GM12891 (cell line): ENCODE measurements around the gene HEATR1.
"Not testable (repeated sequence)": the region's sequence is repeated elsewhere in the genome, so short reads cannot be mapped to it uniquely, and the experiment has no call there.

Experiments used
- DNase-seq: peaks from one replicate; pipeline ENCODE4 v3.0.0; 2011; ENCODE audit warnings: low spot score; ENCODE audit not compliant: insufficient read length
- FAIRE-seq: peaks from 2 replicates; lab custom pipeline; 2011; peaks lifted over from hg19 to GRCh38; lab: Jason Lieb, UNC
- PAX5 ChIP-seq: IDR thresholded peaks from 2 replicates; pipeline ENCODE4 v1.6.1; 2011; ENCODE audit warnings: low read length, moderate library complexity, mild to moderate bottlenecking; ENCODE audit not compliant: insufficient read depth, severe bottlenecking
- POLR2A ChIP-seq: IDR thresholded peaks from 2 replicates; pipeline ENCODE4 v1.6.1; 2011; ENCODE audit warnings: low read depth, low read length, control low read depth
- POLR2AphosphoS5 ChIP-seq: IDR thresholded peaks from 2 replicates; pipeline ENCODE4 v1.6.1; 2011; ENCODE audit warnings: low read depth, low read length, control low read depth
- POU2F2 ChIP-seq: IDR thresholded peaks from 2 replicates; pipeline ENCODE4 v1.6.1; 2011; ENCODE audit warnings: low read depth, mild to moderate bottlenecking, control low read depth, low read length, moderate library complexity
- SPI1 ChIP-seq: IDR thresholded peaks from 2 replicates; pipeline ENCODE4 v1.6.1; 2011; ENCODE audit warnings: low read depth, low read length, control low read depth
- TAF1 ChIP-seq: IDR thresholded peaks from 2 replicates; pipeline ENCODE4 v1.6.1; 2011; ENCODE audit warnings: low read depth, low read length, control low read depth

HEATR1 gene

GRCh38 chr1:236515443-236515958 is 88.8 kb downstream of the HEATR1 start:
- no peak for DNase-seq
- TF ChIP-seq PAX5, result no peak
- TF ChIP-seq SPI1, result no peak
- no peak for TF ChIP-seq TAF1
- TF ChIP-seq POLR2A, result no peak
- no peak for TF ChIP-seq POLR2AphosphoS5
- no peak for TF ChIP-seq POU2F2
- FAIRE-seq, result no peak

- no peak for DNase-seq
- no peak for FAIRE-seq
- TF ChIP-seq TAF1 (no peak), PAX5 (no peak), POU2F2 (no peak), POLR2AphosphoS5 (no peak), POLR2A (no peak), SPI1 (no peak)
Measured at GRCh38 chr1:236514703-236515442, 89.4 kb downstream of the HEATR1 start.

GRCh38 chr1:236511735-236512418 is 92.4 kb downstream of the HEATR1 start:
- FAIRE-seq (no peak), DNase-seq (no peak)
- no peak for TF ChIP-seq TAF1
- no peak for TF ChIP-seq POLR2A
- no peak for TF ChIP-seq POU2F2
- no peak for TF ChIP-seq POLR2AphosphoS5
- TF ChIP-seq PAX5, result no peak
- TF ChIP-seq SPI1, result no peak

GRCh38 chr1:236509647-236510401 is 94.5 kb downstream of the HEATR1 start:
- no peak for FAIRE-seq
- DNase-seq, result no peak
- no peak for TF ChIP-seq POLR2A
- TF ChIP-seq PAX5, result no peak
- TF ChIP-seq POLR2AphosphoS5, result no peak
- TF ChIP-seq SPI1, result no peak
- no peak for TF ChIP-seq POU2F2
- TF ChIP-seq TAF1, result no peak

GRCh38 chr1:236509203-236509602 is 95.1 kb downstream of the HEATR1 start:
- DNase-seq (no peak), FAIRE-seq (no peak)
- TF ChIP-seq POLR2A (no peak), POLR2AphosphoS5 (no peak), TAF1 (no peak), POU2F2 (no peak), PAX5 (no peak), SPI1 (no peak)

GRCh38 chr1:236508593-236509027 is 95.7 kb downstream of the HEATR1 start:
- DNase-seq (no peak), FAIRE-seq (peak; percentile 64)
- TF ChIP-seq POLR2AphosphoS5 (no peak), TAF1 (no peak), POLR2A (no peak), PAX5 (no peak), SPI1 (no peak), POU2F2 (no peak)

GRCh38 chr1:236507022-236507700 is 97.2 kb downstream of the HEATR1 start:
- TF ChIP-seq POLR2A (no peak), POLR2AphosphoS5 (no peak), TAF1 (no peak), PAX5 (no peak), POU2F2 (no peak), SPI1 (no peak)
- DNase-seq (no peak), FAIRE-seq (no peak)

- not testable (repeated sequence) for FAIRE-seq, DNase-seq
Measured at GRCh38 chr1:236504338-236504737, 100.0 kb downstream of the HEATR1 start.

- no peak for FAIRE-seq
- no peak for DNase-seq
- TF ChIP-seq POLR2A, result no peak
- no peak for TF ChIP-seq PAX5
- no peak for TF ChIP-seq TAF1
- peak; percentile 81 for TF ChIP-seq SPI1
Measured at GRCh38 chr1:236502972-236503639, 101.2 kb downstream of the HEATR1 start.

GRCh38 chr1:236502579-236502971 is 101.7 kb downstream of the HEATR1 start:
- no peak for DNase-seq
- TF ChIP-seq SPI1 (no peak), POU2F2 (no peak), PAX5 (no peak), TAF1 (no peak), POLR2AphosphoS5 (no peak), POLR2A (no peak)
- FAIRE-seq, result no peak
